IMR-90 (cell line): ENCODE data around the gene ROM1. TPM values are rescaled to one million over a fixed set of nuclear protein-coding genes. Genes with fewer than 3 reads are reported as not detected.
A peak's percentile ranks its signal among the peaks of the same experiment; 100 is the strongest.

Experiments
- ATAC-seq: fragments of 200-7000 bp; cut with Tn5 transposase; 2 replicates; pipeline ENCODE4 v1.9.1; 2020; ENCODE audit warnings: low read depth, mild to moderate bottlenecking, moderate library complexity
- BruUV-seq: library from RNA; stranded (reverse); fragments of 400-500 nt; replicated peaks from 2 replicates; lab custom pipeline; 2021; lab: Mats Ljungman, UMichigan
- CTCF ChIA-PET: fragments of 300-600 bp; formaldehyde crosslinking; extraction: SDS; loops from one replicate; lab custom pipeline; 2021; ENCODE audit warnings: antibody characterized with exemption; lab: Yijun Ruan, JAX
- POLR2A ChIA-PET: fragments of 300-600 bp; sonication (Branson Sonifier 250); formaldehyde crosslinking; loops from one replicate; lab custom pipeline; 2022; ENCODE audit warnings: antibody characterized with exemption; ENCODE audit not compliant: unreplicated experiment; lab: Charles Lee
- DNase-seq: peaks from one replicate; pipeline ENCODE4 v3.0.0; 2013
- H2AFZ ChIP-seq: replicated peaks from 2 replicates; pipeline ENCODE3; 2013; ENCODE audit warnings: low read length, mild to moderate bottlenecking; ENCODE audit not compliant: poor library complexity
- H2AK5ac ChIP-seq: 2 replicates; pipeline ENCODE4 v1.6.1; 2013; ENCODE audit warnings: low read depth, low read length, inconsistent platforms
- H2AK9ac ChIP-seq: replicated peaks from 2 replicates; pipeline ENCODE3; 2013; ENCODE audit warnings: mild to moderate bottlenecking, low read depth, low read length, moderate library complexity; ENCODE audit not compliant: poor library complexity
- H2BK120ac ChIP-seq: 2 replicates; pipeline ENCODE4 v1.6.1; 2013; ENCODE audit warnings: low read depth, low read length, inconsistent platforms
- H2BK15ac ChIP-seq: 3 replicates; pipeline ENCODE4 v1.6.1; 2013; ENCODE audit warnings: low read depth, low read length, inconsistent platforms
- H2BK20ac ChIP-seq: 2 replicates; pipeline ENCODE4 v1.6.1; 2013; ENCODE audit warnings: low read depth, mild to moderate bottlenecking, inconsistent platforms, low read length, moderate library complexity
- H2BK5ac ChIP-seq: 2 replicates; pipeline ENCODE4 v1.6.1; 2013; ENCODE audit warnings: mild to moderate bottlenecking, low read depth, low read length, inconsistent platforms; ENCODE audit not compliant: poor library complexity, severe bottlenecking
- H3K14ac ChIP-seq: replicated peaks from 2 replicates; pipeline ENCODE4 v1.6.1; 2013; ENCODE audit warnings: low read depth, low read length, inconsistent platforms
- H3K18ac ChIP-seq: 2 replicates; pipeline ENCODE4 v1.6.1; 2013; ENCODE audit warnings: low read depth, low read length, control low read depth
- H3K23ac ChIP-seq: 2 replicates; pipeline ENCODE4 v1.6.1; 2013; ENCODE audit warnings: low read depth, low read length, inconsistent platforms
- H3K27ac ChIP-seq: 2 replicates; pipeline ENCODE4 v1.5.1; 2013; ENCODE audit warnings: mild to moderate bottlenecking, control low read depth, low read length; ENCODE audit not compliant: insufficient read depth
- H3K27me3 ChIP-seq: 2 replicates; pipeline ENCODE4 v1.6.1; 2013; ENCODE audit warnings: low read length; ENCODE audit not compliant: control insufficient read depth, insufficient read depth
- H3K36me3 ChIP-seq: 2 replicates; pipeline ENCODE4 v1.6.1; 2013; ENCODE audit warnings: low read length, mixed read lengths; ENCODE audit not compliant: control insufficient read depth, insufficient read depth
- H3K4ac ChIP-seq: 2 replicates; pipeline ENCODE4 v1.6.1; 2013; ENCODE audit warnings: low read depth, low read length, inconsistent platforms
- H3K4me1 ChIP-seq: 2 replicates; pipeline ENCODE4 v1.6.1; 2013; ENCODE audit warnings: low read length, mixed read lengths; ENCODE audit not compliant: control insufficient read depth, insufficient read depth
- H3K4me2 ChIP-seq: 2 replicates; pipeline ENCODE4 v1.6.1; 2013; ENCODE audit warnings: low read depth, mild to moderate bottlenecking, control low read depth, low read length, moderate library complexity
- H3K4me3 ChIP-seq: 2 replicates; pipeline ENCODE4 v1.5.1; 2013; ENCODE audit warnings: low read depth, mild to moderate bottlenecking, control low read depth, low read length, moderate library complexity; ENCODE audit not compliant: insufficient read depth
- H3K56ac ChIP-seq: 2 replicates; pipeline ENCODE4 v1.6.1; 2013; ENCODE audit warnings: low read length, inconsistent platforms; ENCODE audit not compliant: insufficient read depth; ENCODE audit errors: extremely low read depth
- H3K79me1 ChIP-seq, 2 experiments: 2 replicates each; pipeline ENCODE4 v1.6.1; 2013; ENCODE audit warnings: low read length in 2 of 2, inconsistent platforms in 1 of 2, low read depth in 1 of 2
- H3K9ac ChIP-seq: 2 replicates; pipeline ENCODE4 v1.6.1; 2013; ENCODE audit warnings: low read depth, low read length, control low read depth
- H3K9me1 ChIP-seq: 2 replicates; pipeline ENCODE4 v1.6.1; 2013; ENCODE audit warnings: low read length, inconsistent platforms; ENCODE audit not compliant: insufficient read depth
- H3K9me3 ChIP-seq: 2 replicates; pipeline ENCODE4 v1.6.1; 2013; ENCODE audit warnings: low read length; ENCODE audit not compliant: control insufficient read depth, insufficient read depth
- H4K20me1 ChIP-seq: 2 replicates; pipeline ENCODE4 v1.6.1; 2013; ENCODE audit warnings: low read length, inconsistent platforms; ENCODE audit not compliant: insufficient read depth
- H4K5ac ChIP-seq: 2 replicates; pipeline ENCODE4 v1.6.1; 2013; ENCODE audit warnings: mild to moderate bottlenecking, low read depth, low read length, control low read depth
- H4K8ac ChIP-seq, 2 experiments: 2 replicates each; pipeline ENCODE4 v1.6.1; 2013; ENCODE audit warnings: low read depth in 2 of 2, low read length in 2 of 2, control low read depth in 1 of 2, inconsistent platforms in 1 of 2
- H4K91ac ChIP-seq: 2 replicates; pipeline ENCODE4 v1.6.1; 2013; ENCODE audit warnings: low read depth, low read length, inconsistent platforms; ENCODE audit not compliant: insufficient read depth
- BHLHE40 ChIP-seq: fragments of 150-350 bp; IDR thresholded peaks from 2 replicates; pipeline ENCODE4 v1.6.1; 2016; ENCODE audit warnings: mild to moderate bottlenecking, low read depth, low read length
- CEBPB ChIP-seq: IDR thresholded peaks from 2 replicates; pipeline ENCODE4 v1.6.1; 2012; ENCODE audit warnings: low read depth, low read length, improper control_type of control experiment
- MAFK ChIP-seq: IDR thresholded peaks from 2 replicates; pipeline ENCODE4 v1.6.1; 2012; ENCODE audit warnings: low read depth, low read length, improper control_type of control experiment
- WGBS, 2 experiments: methylation state at CpG; one replicate each; pipeline versions ENCODE4 v1.1.5 to v1.1.7; 2013; ENCODE audit warnings: missing lambda C conversion rate in 2 of 2; ENCODE audit not compliant: insufficient read length in 1 of 2; ENCODE audit errors: extremely low coverage in 2 of 2; 5-methylcytosine and 5-hydroxymethylcytosine counted together
- dilution Hi-C: fragments of 300-500 bp; cut with HindIII; formaldehyde crosslinking; loops from one replicate; pipeline ENCODE4 v1.14.3; 2018; ENCODE audit warnings: low sequenced_read_pairs; ENCODE audit not compliant: unreplicated experiment
- in situ Hi-C: fragments of 300-500 bp; cut with MboI; formaldehyde crosslinking; loops from 3 replicates; pipeline ENCODE4 v1.14.3; 2019; ENCODE audit warnings: low sequenced_read_pairs, inconsistent platforms, mixed read lengths
- intact Hi-C: fragments of 100-400 bp; cut with micrococcal nuclease; formaldehyde crosslinking; loops from 2 replicates; pipeline ENCODE4 v1.10.0; 2022
- polyA plus RNA-seq, 3 experiments: library from polyadenylated mRNA; depleted of rRNA; stranded (reverse); fragments of >200 nt; gene quantifications; 2 replicates each; pipeline ENCODE4 v1.2.3, GENCODE V29; 2012; ENCODE audit warnings: low replicate concordance in 1 of 3
- total RNA-seq: library from RNA; depleted of rRNA; stranded (reverse); fragments of >200 nt; gene quantifications from 2 replicates; pipeline ENCODE4 v1.2.3, GENCODE V29; 2012
- TF ChIP-seq, protein P1 (sequence below): fragments of 150-350 bp; IDR thresholded peaks from 2 replicates; pipeline ENCODE4 v1.6.1; 2016; ENCODE audit warnings: low read depth, mild to moderate bottlenecking, low read length, moderate library complexity, borderline replicate concordance
- TF ChIP-seq, protein P2 (sequence below): fragments of 150-350 bp; IDR thresholded peaks from 2 replicates; pipeline ENCODE4 v1.6.1; 2017; ENCODE audit warnings: mild to moderate bottlenecking, antibody characterized with exemption, low read length, low read depth

ROM1 gene
- total and polyA plus RNA-seq, 2 of the 4 experiments (the other 2 are of a cell fraction) = 2.2 to 2.5 TPM

- in situ Hi-C loops = no loop called here
- H2AK5ac ChIP-seq = peak overlapping the region; percentile 71
- ChIA-PET CTCF (interaction anchor here (1.3 to 2.1 kb wide), 2 partner anchors 30 to 61 kb away, joined by 4 to 5 read pairs; partner anchors contain the start of gene TUT1), POLR2A (interaction anchor here (0.7 to 1.1 kb wide), 2 partner anchors 30 to 306 kb away, joined by 7 to 15 read pairs; partner anchors contain the start of gene TUT1)
- peak overlapping the region; percentile 95 for H2AFZ ChIP-seq
- ATAC-seq (no peak), DNase-seq (no peak)
- peak overlapping the region; percentile 24; the same call in 1 of the 2 replicates for H3K18ac ChIP-seq
- H3K9me3 ChIP-seq = no peaks in the 10 kb centered on the region
- intact Hi-C loops = no loop called here
- H3K27ac ChIP-seq = peak overlapping the region; percentile 96
- no peaks in the 10 kb centered on the region for H4K20me1 ChIP-seq
- peak overlapping the region; percentile 59 for H2AK9ac ChIP-seq
- H3K56ac ChIP-seq = peak overlapping the region; percentile 75
- H4K8ac ChIP-seq = peak overlapping the region; percentile 65 to 74; a peak in 3 of 4 replicates
- no peak overlapping the region for H2BK15ac ChIP-seq
- peak overlapping the region; percentile 22; the same call in 1 of the 2 replicates for H4K91ac ChIP-seq
- H3K4ac ChIP-seq = peak overlapping the region; percentile 83
- peak overlapping the region; percentile 39 for H2BK5ac ChIP-seq
- H4K5ac ChIP-seq = peak overlapping the region; percentile 40
- H3K9ac ChIP-seq = peak overlapping the region; percentile 97
- H3K4me3 ChIP-seq = peak overlapping the region; percentile 89
- dilution Hi-C loops = no loop called here
- peaks cover 7% of the 10 kb centered on the region; the same call in 1 of the 2 replicates for H3K9me1 ChIP-seq
- H3K14ac ChIP-seq = peak overlapping the region; percentile 84
- peak overlapping the region; percentile 94 for H3K4me2 ChIP-seq
- WGBS, 2 experiments = no CpG with 5 or more reads among the region's 8 CpGs
- 0 out of 2 replicates have a peak overlapping the region, but pooled peaks have one; percentile 6 for H2BK20ac ChIP-seq
- H3K23ac ChIP-seq = peak overlapping the region; percentile 80
- TF ChIP-seq MAFK (no peak), CEBPB (no peak), BHLHE40 (no peak)
- TF ChIP-seq, protein P1, sequence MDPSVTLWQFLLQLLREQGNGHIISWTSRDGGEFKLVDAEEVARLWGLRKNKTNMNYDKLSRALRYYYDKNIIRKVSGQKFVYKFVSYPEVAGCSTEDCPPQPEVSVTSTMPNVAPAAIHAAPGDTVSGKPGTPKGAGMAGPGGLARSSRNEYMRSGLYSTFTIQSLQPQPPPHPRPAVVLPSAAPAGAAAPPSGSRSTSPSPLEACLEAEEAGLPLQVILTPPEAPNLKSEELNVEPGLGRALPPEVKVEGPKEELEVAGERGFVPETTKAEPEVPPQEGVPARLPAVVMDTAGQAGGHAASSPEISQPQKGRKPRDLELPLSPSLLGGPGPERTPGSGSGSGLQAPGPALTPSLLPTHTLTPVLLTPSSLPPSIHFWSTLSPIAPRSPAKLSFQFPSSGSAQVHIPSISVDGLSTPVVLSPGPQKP = no peak
- TF ChIP-seq, protein P2, sequence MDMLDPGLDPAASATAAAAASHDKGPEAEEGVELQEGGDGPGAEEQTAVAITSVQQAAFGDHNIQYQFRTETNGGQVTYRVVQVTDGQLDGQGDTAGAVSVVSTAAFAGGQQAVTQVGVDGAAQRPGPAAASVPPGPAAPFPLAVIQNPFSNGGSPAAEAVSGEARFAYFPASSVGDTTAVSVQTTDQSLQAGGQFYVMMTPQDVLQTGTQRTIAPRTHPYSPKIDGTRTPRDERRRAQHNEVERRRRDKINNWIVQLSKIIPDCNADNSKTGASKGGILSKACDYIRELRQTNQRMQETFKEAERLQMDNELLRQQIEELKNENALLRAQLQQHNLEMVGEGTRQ = no peak
- no peaks in the 10 kb centered on the region for H3K27me3 ChIP-seq
- no peak overlapping the region for H2BK120ac ChIP-seq
- peaks cover 3% of the 10 kb centered on the region for H3K4me1 ChIP-seq
- BruUV-seq = no TSS peak
- H3K36me3 ChIP-seq = peaks cover 27% of the 10 kb centered on the region
- peaks cover 21 to 25% of the 10 kb centered on the region in 2 experiments for H3K79me1 ChIP-seq
Measured at GRCh38 chr11:62621027-62621566, 8.0 kb downstream of the ROM1 start.
